HepG2 (cell line): ENCODE results near the gene FAM118A. TPM values are rescaled to one million over a fixed set of nuclear protein-coding genes. Genes with fewer than 3 reads are reported as not detected.
A peak's percentile ranks its signal among the peaks of the same experiment; 100 is the strongest.

Experiments used
- CAMTA2 ChIP-seq: sonication (generic); formaldehyde crosslinking; IDR thresholded peaks from 2 replicates; pipeline ENCODE4 v1.4.0; 2020; ENCODE audit warnings: mild to moderate bottlenecking, missing genetic modification reagents, borderline replicate concordance
- HNF4G ChIP-seq, 2 experiments: sonication (generic) in 1 of 2; formaldehyde crosslinking in 1 of 2; IDR thresholded peaks; 2 replicates each; pipeline versions ENCODE4 v1.4.0 to v1.6.1; 2011 to 2020; ENCODE audit warnings: borderline replicate concordance in 2 of 2, low read depth in 2 of 2, mild to moderate bottlenecking in 2 of 2, low read length in 1 of 2, missing genetic modification reagents in 1 of 2, moderate library complexity in 1 of 2
- HOXA9 ChIP-seq: sonication (generic); formaldehyde crosslinking; IDR thresholded peaks from 2 replicates; pipeline ENCODE4 v1.8.1; 2022; ENCODE audit warnings: missing genetic modification reagents, mild to moderate bottlenecking, moderate library complexity, borderline replicate concordance
- KMT2B ChIP-seq: IDR thresholded peaks from 2 replicates; pipeline ENCODE4 v1.6.1; 2016; ENCODE audit warnings: missing genetic modification reagents, missing compliant biosample characterization
- MTF2 ChIP-seq: sonication (generic); formaldehyde crosslinking; IDR thresholded peaks from 2 replicates; pipeline ENCODE4 v1.5.0; 2020; ENCODE audit warnings: missing genetic modification reagents, borderline replicate concordance
- NFYB ChIP-seq: sonication (generic); formaldehyde crosslinking; IDR thresholded peaks from 2 replicates; pipeline ENCODE4 v1.4.0; 2020; ENCODE audit warnings: missing genetic modification reagents
- PHF20 ChIP-seq: sonication (generic); formaldehyde crosslinking; IDR thresholded peaks from 2 replicates; pipeline ENCODE4 v1.5.0; 2020; ENCODE audit warnings: mild to moderate bottlenecking, missing genetic modification reagents
- RFXAP ChIP-seq: sonication (generic); formaldehyde crosslinking; IDR thresholded peaks from 2 replicates; pipeline ENCODE4 v1.4.0; 2020; ENCODE audit warnings: missing genetic modification reagents, borderline replicate concordance
- RNF2 ChIP-seq: fragments of 450-650 bp; conservative IDR thresholded peaks from 2 replicates; pipeline ENCODE4 v1.6.1; 2016; ENCODE audit warnings: low read depth
- SIN3B ChIP-seq: fragments of 150-350 bp; IDR thresholded peaks from 2 replicates; pipeline ENCODE4 v1.6.1; 2014; ENCODE audit warnings: low read length
- SMAD9 ChIP-seq: sonication (generic); formaldehyde crosslinking; IDR thresholded peaks from 2 replicates; pipeline ENCODE4 v1.5.1; 2020; ENCODE audit warnings: mild to moderate bottlenecking, missing genetic modification reagents
- SOX13 ChIP-seq, 3 experiments: fragments of 450-650 bp in 1 of 3; sonication (generic) in 1 of 3; formaldehyde crosslinking in 1 of 3; IDR thresholded peaks in 2 of 3; conservative IDR thresholded peaks in 1 of 3; 2 replicates each; pipeline versions ENCODE4 v1.5.0 to v1.6.1; 2016 to 2020; ENCODE audit warnings: antibody characterized with exemption in 1 of 3, mild to moderate bottlenecking in 1 of 3, missing compliant biosample characterization in 1 of 3, missing genetic modification reagents in 1 of 3, moderate library complexity in 1 of 3
- SP4 ChIP-seq: sonication (generic); formaldehyde crosslinking; IDR thresholded peaks from 2 replicates; pipeline ENCODE4 v1.8.1; 2023; ENCODE audit warnings: mild to moderate bottlenecking, missing genetic modification reagents
- ZIK1 ChIP-seq: sonication (generic); formaldehyde crosslinking; IDR thresholded peaks from 2 replicates; pipeline ENCODE4 v1.5.0; 2020; ENCODE audit warnings: mild to moderate bottlenecking, low read depth, missing genetic modification reagents, borderline replicate concordance
- ZNF501 ChIP-seq: sonication (generic); formaldehyde crosslinking; IDR thresholded peaks from 2 replicates; pipeline ENCODE4 v1.5.1; 2020; ENCODE audit warnings: mild to moderate bottlenecking, moderate library complexity, missing genetic modification reagents
- ZNF841 ChIP-seq: sonication (generic); formaldehyde crosslinking; IDR thresholded peaks from 2 replicates; pipeline ENCODE4 v1.8.1; 2023; ENCODE audit warnings: missing genetic modification reagents, borderline replicate concordance
- polyA plus RNA-seq, 8 experiments: library from polyadenylated mRNA; depleted of rRNA in 3 of 8; stranded (reverse) in 7 of 8; unstranded in 1 of 8; fragments of >200 nt; fragmentation: Illumina TruSeq in 4 of 8; extraction: Trizol in 4 of 8; gene quantifications; 2 replicates each; pipeline versions ENCODE4 v1.2.1 to v1.2.3, GENCODE V29; 2011 to 2016; ENCODE audit warnings: low read depth in 4 of 8, missing spikeins in 1 of 8, mixed read lengths in 1 of 8; ENCODE audit not compliant: insufficient read depth in 1 of 8
- total RNA-seq, 5 experiments: library from RNA; depleted of rRNA; stranded (reverse); fragments of >200 nt; fragmentation: Illumina TruSeq; extraction: Trizol; gene quantifications; 2 replicates each; pipeline ENCODE4 v1.2.3, GENCODE V29; 2016; ENCODE audit warnings: low read depth in 1 of 5
- TF ChIP-seq, protein P1 (sequence below): sonication (generic); formaldehyde crosslinking; conservative IDR thresholded peaks from 2 replicates; pipeline ENCODE4 v1.8.1; 2023; ENCODE audit warnings: missing genetic modification reagents
- TF ChIP-seq, protein P2 (sequence below): sonication (generic); formaldehyde crosslinking; IDR thresholded peaks from 2 replicates; pipeline ENCODE4 v1.4.0; 2020; ENCODE audit warnings: missing genetic modification reagents
- TF ChIP-seq, protein P3 (sequence below): sonication (generic); formaldehyde crosslinking; IDR thresholded peaks from 2 replicates; pipeline ENCODE4 v1.4.0; 2020; ENCODE audit warnings: missing genetic modification reagents
- TF ChIP-seq, protein P4 (sequence below): conservative IDR thresholded peaks from 2 replicates; pipeline ENCODE4 v1.6.1; 2018; ENCODE audit warnings: missing genetic modification reagents
- TF ChIP-seq, protein P5 (sequence below): sonication (generic); formaldehyde crosslinking; IDR thresholded peaks from 2 replicates; pipeline ENCODE4 v1.5.0; 2020; ENCODE audit warnings: missing genetic modification reagents, mild to moderate bottlenecking, borderline replicate concordance

The FAM118A gene
- total and polyA plus RNA-seq, 2 of the 13 experiments (the other 11 are each of a cell fraction or from before 2014, with no cell fraction given) = 36.7 to 48.2 TPM

DNA sequence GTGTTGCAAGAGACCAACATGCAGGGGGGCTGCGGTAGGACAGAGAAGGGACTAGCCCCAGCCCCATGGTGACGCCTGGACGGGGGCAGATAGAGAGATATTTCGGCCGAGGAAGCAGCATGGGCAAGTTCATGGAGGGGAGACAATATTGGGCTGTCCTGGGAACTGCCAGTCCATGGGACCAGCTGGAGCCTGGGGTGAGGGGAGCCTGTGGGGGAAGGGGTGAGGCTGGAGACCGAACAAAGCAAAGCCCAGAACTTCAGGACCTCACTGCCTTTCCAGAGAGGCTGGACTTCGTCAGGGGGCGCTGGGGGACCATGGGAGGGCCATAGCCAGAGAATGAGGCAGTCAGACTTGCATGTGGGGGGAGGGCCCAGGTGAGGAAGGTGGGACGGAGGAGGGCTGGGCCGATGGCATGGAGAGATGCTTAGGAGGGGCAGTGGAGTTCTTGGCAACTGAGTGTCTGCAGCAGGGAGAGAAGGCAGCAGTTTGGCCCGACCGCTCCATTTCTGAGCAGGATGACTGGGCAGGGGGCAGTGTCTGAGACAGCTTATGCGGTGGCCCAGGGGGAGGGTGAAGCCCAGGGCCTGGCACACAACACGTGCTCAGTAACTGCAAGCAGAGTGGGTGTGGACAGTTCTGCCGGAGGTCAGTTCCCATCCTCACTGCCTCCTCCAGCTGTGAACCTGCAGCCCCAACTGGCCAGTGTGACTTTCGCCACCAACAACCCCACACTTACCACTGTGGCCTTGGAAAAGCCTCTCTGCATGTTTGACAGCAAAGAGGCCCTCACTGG, 24.3 kb upstream of the FAM118A start (continued):
- TF ChIP-seq SOX13 (IDR thresholded peaks at IDR 0.05) (no peak), SOX13 (CRISPR knock-in tag; conservative IDR thresholded peaks at IDR 0.05 in 1 of 2, IDR thresholded peaks at IDR 0.05 in 1 of 2) (no peak), RFXAP (CRISPR knock-in tag) (no peak), MTF2 (CRISPR knock-in tag) (no peak), RNF2 (no peak), ZNF841 (no peak), NFYB (CRISPR knock-in tag) (no peak), HOXA9 (CRISPR knock-in tag) (no peak), CAMTA2 (no peak), ZIK1 (CRISPR knock-in tag) (no peak; the same call in 1 of the 2 replicates), ZNF501 (no peak), SMAD9 (CRISPR knock-in tag) (no peak), PHF20 (no peak), HNF4G (IDR thresholded peaks at IDR 0.05; ENCODE audit: borderline replicate concordance, low read depth, low read length) (no peak), HNF4G (CRISPR knock-in tag; IDR thresholded peaks at IDR 0.05; ENCODE audit: borderline replicate concordance, low read depth) (no peak), SIN3B (no peak), KMT2B (CRISPR knock-in tag) (no peak), SP4 (CRISPR knock-in tag) (0 out of 2 replicates have a peak, but pooled peaks have one; percentile 37)
- TF ChIP-seq, protein P1, sequence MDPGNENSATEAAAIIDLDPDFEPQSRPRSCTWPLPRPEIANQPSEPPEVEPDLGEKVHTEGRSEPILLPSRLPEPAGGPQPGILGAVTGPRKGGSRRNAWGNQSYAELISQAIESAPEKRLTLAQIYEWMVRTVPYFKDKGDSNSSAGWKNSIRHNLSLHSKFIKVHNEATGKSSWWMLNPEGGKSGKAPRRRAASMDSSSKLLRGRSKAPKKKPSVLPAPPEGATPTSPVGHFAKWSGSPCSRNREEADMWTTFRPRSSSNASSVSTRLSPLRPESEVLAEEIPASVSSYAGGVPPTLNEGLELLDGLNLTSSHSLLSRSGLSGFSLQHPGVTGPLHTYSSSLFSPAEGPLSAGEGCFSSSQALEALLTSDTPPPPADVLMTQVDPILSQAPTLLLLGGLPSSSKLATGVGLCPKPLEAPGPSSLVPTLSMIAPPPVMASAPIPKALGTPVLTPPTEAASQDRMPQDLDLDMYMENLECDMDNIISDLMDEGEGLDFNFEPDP (CRISPR knock-in tag) = no peak
- TF ChIP-seq, protein P2, sequence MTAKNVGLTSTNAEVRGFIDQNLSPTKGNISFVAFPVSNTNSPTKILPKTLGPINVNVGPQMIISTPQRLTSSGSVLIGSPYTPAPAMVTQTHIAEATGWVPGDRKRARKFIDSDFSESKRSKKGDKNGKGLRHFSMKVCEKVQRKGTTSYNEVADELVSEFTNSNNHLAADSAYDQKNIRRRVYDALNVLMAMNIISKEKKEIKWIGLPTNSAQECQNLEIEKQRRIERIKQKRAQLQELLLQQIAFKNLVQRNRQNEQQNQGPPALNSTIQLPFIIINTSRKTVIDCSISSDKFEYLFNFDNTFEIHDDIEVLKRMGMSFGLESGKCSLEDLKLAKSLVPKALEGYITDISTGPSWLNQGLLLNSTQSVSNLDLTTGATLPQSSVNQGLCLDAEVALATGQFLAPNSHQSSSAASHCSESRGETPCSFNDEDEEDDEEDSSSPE (CRISPR knock-in tag) = no peak
- TF ChIP-seq, protein P3, sequence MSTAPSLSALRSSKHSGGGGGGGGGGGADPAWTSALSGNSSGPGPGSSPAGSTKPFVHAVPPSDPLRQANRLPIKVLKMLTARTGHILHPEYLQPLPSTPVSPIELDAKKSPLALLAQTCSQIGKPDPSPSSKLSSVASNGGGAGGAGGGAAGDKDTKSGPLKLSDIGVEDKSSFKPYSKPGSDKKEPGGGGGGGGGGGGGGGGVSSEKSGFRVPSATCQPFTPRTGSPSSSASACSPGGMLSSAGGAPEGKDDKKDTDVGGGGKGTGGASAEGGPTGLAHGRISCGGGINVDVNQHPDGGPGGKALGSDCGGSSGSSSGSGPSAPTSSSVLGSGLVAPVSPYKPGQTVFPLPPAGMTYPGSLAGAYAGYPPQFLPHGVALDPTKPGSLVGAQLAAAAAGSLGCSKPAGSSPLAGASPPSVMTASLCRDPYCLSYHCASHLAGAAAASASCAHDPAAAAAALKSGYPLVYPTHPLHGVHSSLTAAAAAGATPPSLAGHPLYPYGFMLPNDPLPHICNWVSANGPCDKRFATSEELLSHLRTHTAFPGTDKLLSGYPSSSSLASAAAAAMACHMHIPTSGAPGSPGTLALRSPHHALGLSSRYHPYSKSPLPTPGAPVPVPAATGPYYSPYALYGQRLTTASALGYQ (CRISPR knock-in tag) = no peak
- TF ChIP-seq, protein P4, sequence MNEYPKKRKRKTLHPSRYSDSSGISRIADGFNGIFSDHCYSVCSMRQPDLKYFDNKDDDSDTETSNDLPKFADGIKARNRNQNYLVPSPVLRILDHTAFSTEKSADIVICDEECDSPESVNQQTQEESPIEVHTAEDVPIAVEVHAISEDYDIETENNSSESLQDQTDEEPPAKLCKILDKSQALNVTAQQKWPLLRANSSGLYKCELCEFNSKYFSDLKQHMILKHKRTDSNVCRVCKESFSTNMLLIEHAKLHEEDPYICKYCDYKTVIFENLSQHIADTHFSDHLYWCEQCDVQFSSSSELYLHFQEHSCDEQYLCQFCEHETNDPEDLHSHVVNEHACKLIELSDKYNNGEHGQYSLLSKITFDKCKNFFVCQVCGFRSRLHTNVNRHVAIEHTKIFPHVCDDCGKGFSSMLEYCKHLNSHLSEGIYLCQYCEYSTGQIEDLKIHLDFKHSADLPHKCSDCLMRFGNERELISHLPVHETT (CRISPR knock-in tag) = no peak
- TF ChIP-seq, protein P5, sequence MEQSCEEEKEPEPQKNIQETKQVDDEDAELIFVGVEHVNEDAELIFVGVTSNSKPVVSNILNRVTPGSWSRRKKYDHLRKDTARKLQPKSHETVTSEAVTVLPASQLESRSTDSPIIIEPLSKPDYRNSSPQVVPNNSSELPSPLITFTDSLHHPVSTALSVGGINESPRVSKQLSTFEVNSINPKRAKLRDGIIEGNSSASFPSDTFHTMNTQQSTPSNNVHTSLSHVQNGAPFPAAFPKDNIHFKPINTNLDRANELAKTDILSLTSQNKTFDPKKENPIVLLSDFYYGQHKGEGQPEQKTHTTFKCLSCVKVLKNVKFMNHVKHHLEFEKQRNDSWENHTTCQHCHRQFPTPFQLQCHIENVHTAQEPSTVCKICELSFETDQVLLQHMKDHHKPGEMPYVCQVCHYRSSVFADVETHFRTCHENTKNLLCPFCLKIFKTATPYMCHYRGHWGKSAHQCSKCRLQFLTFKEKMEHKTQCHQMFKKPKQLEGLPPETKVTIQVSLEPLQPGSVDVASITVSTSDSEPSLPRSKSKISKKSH (CRISPR knock-in tag) = no peak
